Activated gamma-delta T cell treated with anti-CD3 and anti-CD28 coated beads, Interleukin-2, amount 50 U/mL, for 16 hours (primary cell): ENCODE results near the gene ZFYVE28.
"Not testable (repeated sequence)": the region's sequence is repeated elsewhere in the genome, so short reads cannot be mapped to it uniquely, and the experiment has no call there.

Source experiments
- DNase-seq: peaks from one replicate; pipeline ENCODE4 v3.0.0-alpha.2; 2020; ENCODE audit warnings: low read depth

ZFYVE28 gene

GRCh38 chr4:2390784-2391421 is 27.5 kb downstream of the ZFYVE28 start:
- DNase-seq, result no peak

GRCh38 chr4:2390146-2390545 is 28.3 kb downstream of the ZFYVE28 start:
- no peak for DNase-seq

GRCh38 chr4:2389691-2390090 is 28.8 kb downstream of the ZFYVE28 start:
- DNase-seq, result no peak

- no peak for DNase-seq
Observed at GRCh38 chr4:2388429-2389182, 29.8 kb downstream of the ZFYVE28 start.

GRCh38 chr4:2387829-2388228 is 30.6 kb downstream of the ZFYVE28 start:
- no peak for DNase-seq

- no peak for DNase-seq
Observed at GRCh38 chr4:2387218-2387617, 31.2 kb downstream of the ZFYVE28 start.

- DNase-seq, result no peak
Observed at GRCh38 chr4:2386717-2387116, 31.7 kb downstream of the ZFYVE28 start.

- no peak for DNase-seq
Observed at GRCh38 chr4:2385516-2385915, 32.9 kb downstream of the ZFYVE28 start.

GRCh38 chr4:2384245-2384644 is 34.2 kb downstream of the ZFYVE28 start:
- DNase-seq, result no peak

GRCh38 chr4:2383760-2384159 is 34.7 kb downstream of the ZFYVE28 start:
- DNase-seq, result no peak

GRCh38 chr4:2383220-2383631 is 35.2 kb downstream of the ZFYVE28 start:
- DNase-seq, result not testable (repeated sequence)

GRCh38 chr4:2382769-2383202 is 35.7 kb downstream of the ZFYVE28 start:
- not testable (repeated sequence) for DNase-seq

GRCh38 chr4:2380589-2380988 is 37.9 kb downstream of the ZFYVE28 start:
- DNase-seq, result not testable (repeated sequence)

- DNase-seq, result no peak
Observed at GRCh38 chr4:2378898-2379297, 39.5 kb downstream of the ZFYVE28 start.

- no peak for DNase-seq
Observed at GRCh38 chr4:2378401-2378800, 40.0 kb downstream of the ZFYVE28 start.

- no peak for DNase-seq
Observed at GRCh38 chr4:2377241-2377640, 41.2 kb downstream of the ZFYVE28 start.

GRCh38 chr4:2375427-2375826 is 43.0 kb downstream of the ZFYVE28 start:
- DNase-seq, result no peak

GRCh38 chr4:2373532-2373931 is 44.9 kb downstream of the ZFYVE28 start:
- no peak for DNase-seq

GRCh38 chr4:2372488-2373030 is 45.9 kb downstream of the ZFYVE28 start:
- DNase-seq, result no peak

- DNase-seq, result no peak
Observed at GRCh38 chr4:2371765-2372487, 46.5 kb downstream of the ZFYVE28 start.

GRCh38 chr4:2370597-2371320 is 47.7 kb downstream of the ZFYVE28 start:
- DNase-seq, result no peak
